Posterior cingulate gyrus (tissue), 11 donors: Measurements from ENCODE around the gene PARG.
"Not testable (repeated sequence)": the region's sequence is repeated elsewhere in the genome, so short reads cannot be mapped to it uniquely, and the experiment has no call there.

Experiments used
- DNase-seq, 10 donors: peaks; one replicate each; pipeline versions ENCODE4 v3.0.0 to v3.0.0-alpha.2; 2020 to 2021; ENCODE audit warnings: mixed read lengths in 3 of 10
- intact Hi-C: fragments of 100-400 bp; cut with DNase I; formaldehyde crosslinking; loops from one replicate; pipeline ENCODE4 v1.15.1; 2023

Gene PARG

GRCh38 chr10:49908290-49909080 is 33.3 kb downstream of the PARG start:
- DNase-seq, intact Hi-C loops: not testable (repeated sequence)

GRCh38 chr10:49903829-49904228 is 38.0 kb downstream of the PARG start:
- DNase-seq, intact Hi-C loops: not testable (repeated sequence)

- DNase-seq, intact Hi-C loops: not testable (repeated sequence)
These were observed 41.4 kb downstream of the PARG start for GRCh38 chr10:49900406-49900805.

- DNase-seq, intact Hi-C loops: not testable (repeated sequence)
These were observed 41.8 kb downstream of the PARG start for GRCh38 chr10:49899999-49900398.

- DNase-seq, intact Hi-C loops: not testable (repeated sequence)
These were observed 51.8 kb downstream of the PARG start for GRCh38 chr10:49890025-49890424.

- DNase-seq, intact Hi-C loops: not testable (repeated sequence)
These were observed 57.0 kb downstream of the PARG start for GRCh38 chr10:49884739-49885331.

- DNase-seq, intact Hi-C loops: not testable (repeated sequence)
These were observed 58.0 kb downstream of the PARG start for GRCh38 chr10:49883852-49884251.

- intact Hi-C loops, DNase-seq: not testable (repeated sequence)
These were observed 59.5 kb downstream of the PARG start for GRCh38 chr10:49882327-49882726.

- not testable (repeated sequence) for DNase-seq
These were observed 69.1 kb downstream of the PARG start for GRCh38 chr10:49872740-49873139.

GRCh38 chr10:49871462-49871861 is 70.4 kb downstream of the PARG start:
- intact Hi-C loops, DNase-seq: not testable (repeated sequence)

More at GRCh38 chr10:49872740-49873139, 69.1 kb downstream of the PARG start:
- intact Hi-C loops = not testable (repeated sequence)

GRCh38 chr10:49859933-49860332 is 81.9 kb downstream of the PARG start:
- DNase-seq, intact Hi-C loops: not testable (repeated sequence)

- intact Hi-C loops, DNase-seq: not testable (repeated sequence)
These were observed 83.0 kb downstream of the PARG start for GRCh38 chr10:49858697-49859382.

GRCh38 chr10:49849520-49849919 is 92.3 kb downstream of the PARG start:
- intact Hi-C loops, DNase-seq: not testable (repeated sequence)

- intact Hi-C loops = no loop called here
- no peak for DNase-seq
These were observed 96.8 kb downstream of the PARG start for GRCh38 chr10:49844775-49845595.

- intact Hi-C loops, DNase-seq: not testable (repeated sequence)
These were observed 99.5 kb downstream of the PARG start for GRCh38 chr10:49842333-49842628.

- intact Hi-C loops = no loop called here
- DNase-seq = no peak
These were observed 100.1 kb downstream of the PARG start for GRCh38 chr10:49841615-49842332.

- intact Hi-C loops = no loop called here
- DNase-seq = no peak
These were observed 104.1 kb downstream of the PARG start for GRCh38 chr10:49837685-49838084.

- DNase-seq = no peak
These were observed 104.8 kb downstream of the PARG start for GRCh38 chr10:49837051-49837478.

GRCh38 chr10:49834976-49835375 is 106.9 kb downstream of the PARG start:
- intact Hi-C loops = no loop called here

More at GRCh38 chr10:49837051-49837478, 104.8 kb downstream of the PARG start:
- intact Hi-C loops = no loop called here

GRCh38 chr10:49834201-49834600 is 107.6 kb downstream of the PARG start:
- intact Hi-C loops = no loop called here
- DNase-seq = no peak

More at GRCh38 chr10:49834976-49835375, 106.9 kb downstream of the PARG start:
- no peak for DNase-seq
